Measurements from ENCODE around the gene TTC22.

Gene TTC22

GRCh38 chr1:54835131-54835898 lies 34.2 kb upstream of the TTC22 start:
- in situ Hi-C loops (cut with MboI; ENCODE audit: low sequenced_read_pairs) = no loop called here

- in situ Hi-C loops (cut with MboI; ENCODE audit: low sequenced_read_pairs) = no loop called here
Observed at GRCh38 chr1:54834007-54834541, 33.0 kb upstream of the TTC22 start.

GRCh38 chr1:54833121-54833520 lies 32.0 kb upstream of the TTC22 start:
- in situ Hi-C loops (cut with MboI; ENCODE audit: low sequenced_read_pairs) = no loop called here

GRCh38 chr1:54826226-54826816 lies 25.2 kb upstream of the TTC22 start:
- in situ Hi-C loops (cut with MboI; ENCODE audit: low sequenced_read_pairs) = no loop called here

GRCh38 chr1:54825696-54826095 lies 24.6 kb upstream of the TTC22 start:
- in situ Hi-C loops (cut with MboI; ENCODE audit: low sequenced_read_pairs) = no loop called here

- in situ Hi-C loops (cut with MboI; ENCODE audit: low sequenced_read_pairs) = no loop called here
Observed at GRCh38 chr1:54823670-54824069, 22.5 kb upstream of the TTC22 start.

GRCh38 chr1:54819733-54820132 lies 18.6 kb upstream of the TTC22 start:
- in situ Hi-C loops (cut with MboI; ENCODE audit: low sequenced_read_pairs) = no loop called here

GRCh38 chr1:54819195-54819536 lies 18.0 kb upstream of the TTC22 start:
- in situ Hi-C loops (cut with MboI; ENCODE audit: low sequenced_read_pairs) = no loop called here

- in situ Hi-C loops (cut with MboI; ENCODE audit: low sequenced_read_pairs) = no loop called here
Observed at GRCh38 chr1:54818461-54819194, 17.5 kb upstream of the TTC22 start.

- in situ Hi-C loops (cut with MboI; ENCODE audit: low sequenced_read_pairs) = no loop called here
Observed at GRCh38 chr1:54816951-54817350, 15.8 kb upstream of the TTC22 start.

GRCh38 chr1:54816130-54816529 lies 15.0 kb upstream of the TTC22 start:
- in situ Hi-C loops (cut with MboI; ENCODE audit: low sequenced_read_pairs) = no loop called here

- in situ Hi-C loops (cut with MboI; ENCODE audit: low sequenced_read_pairs) = no loop called here
Observed at GRCh38 chr1:54815086-54815876, 14.2 kb upstream of the TTC22 start.

- in situ Hi-C loops (cut with MboI; ENCODE audit: low sequenced_read_pairs) = no loop called here
Observed at GRCh38 chr1:54814571-54814970, 13.4 kb upstream of the TTC22 start.

- in situ Hi-C loops (cut with MboI; ENCODE audit: low sequenced_read_pairs) = no loop called here
Observed at GRCh38 chr1:54814126-54814498, 13.0 kb upstream of the TTC22 start.

GRCh38 chr1:54813485-54814125 lies 12.5 kb upstream of the TTC22 start:
- in situ Hi-C loops (cut with MboI; ENCODE audit: low sequenced_read_pairs) = no loop called here

- in situ Hi-C loops (cut with MboI; ENCODE audit: low sequenced_read_pairs) = no loop called here
Observed at GRCh38 chr1:54812801-54813484, 11.8 kb upstream of the TTC22 start.

GRCh38 chr1:54811739-54812655 lies 10.9 kb upstream of the TTC22 start:
- in situ Hi-C loops (cut with MboI; ENCODE audit: low sequenced_read_pairs) = no loop called here

- in situ Hi-C loops (cut with MboI; ENCODE audit: low sequenced_read_pairs) = no loop called here
Observed at GRCh38 chr1:54811066-54811465, 9.9 kb upstream of the TTC22 start.

All from HL-60/S4 treated with phorbol 12-myristate 13-acetate at 8.2 ng/mL for 4 days and 3 days (cell line).